ENCODE measurements around the gene EIF5B.

DNA sequence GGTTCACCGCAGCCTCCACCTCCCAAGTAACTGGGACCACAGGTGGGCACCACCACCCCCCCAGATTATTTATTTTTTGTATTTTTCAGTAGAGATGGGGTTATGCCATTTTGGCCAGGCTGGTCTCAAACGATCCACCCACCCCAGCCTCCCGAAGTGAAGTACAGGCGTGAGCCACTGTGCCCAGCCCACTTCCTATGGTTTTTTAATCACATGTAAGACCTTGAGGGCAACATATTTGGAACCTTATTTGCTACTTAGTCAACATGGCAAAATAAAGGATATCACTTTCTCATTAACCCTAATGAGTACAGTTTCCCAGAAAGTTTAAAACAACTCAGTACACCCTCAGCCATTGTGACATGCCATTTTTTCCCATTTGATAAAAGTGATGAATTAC, 64.7 kb downstream of the EIF5B start:
- TF ChIP-seq, protein P1, sequence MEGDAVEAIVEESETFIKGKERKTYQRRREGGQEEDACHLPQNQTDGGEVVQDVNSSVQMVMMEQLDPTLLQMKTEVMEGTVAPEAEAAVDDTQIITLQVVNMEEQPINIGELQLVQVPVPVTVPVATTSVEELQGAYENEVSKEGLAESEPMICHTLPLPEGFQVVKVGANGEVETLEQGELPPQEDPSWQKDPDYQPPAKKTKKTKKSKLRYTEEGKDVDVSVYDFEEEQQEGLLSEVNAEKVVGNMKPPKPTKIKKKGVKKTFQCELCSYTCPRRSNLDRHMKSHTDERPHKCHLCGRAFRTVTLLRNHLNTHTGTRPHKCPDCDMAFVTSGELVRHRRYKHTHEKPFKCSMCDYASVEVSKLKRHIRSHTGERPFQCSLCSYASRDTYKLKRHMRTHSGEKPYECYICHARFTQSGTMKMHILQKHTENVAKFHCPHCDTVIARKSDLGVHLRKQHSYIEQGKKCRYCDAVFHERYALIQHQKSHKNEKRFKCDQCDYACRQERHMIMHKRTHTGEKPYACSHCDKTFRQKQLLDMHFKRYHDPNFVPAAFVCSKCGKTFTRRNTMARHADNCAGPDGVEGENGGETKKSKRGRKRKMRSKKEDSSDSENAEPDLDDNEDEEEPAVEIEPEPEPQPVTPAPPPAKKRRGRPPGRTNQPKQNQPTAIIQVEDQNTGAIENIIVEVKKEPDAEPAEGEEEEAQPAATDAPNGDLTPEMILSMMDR (IDR thresholded peaks at IDR 0.05; ENCODE audit: low read length): no peak
- no peak for TF ChIP-seq EZH2 (IDR thresholded peaks at IDR 0.05; ENCODE audit: borderline replicate concordance, low read length)
